Measurements from ENCODE around the gene SKI.

The SKI gene

GRCh38 chr1:2284932-2285331 is 56.8 kb downstream of the SKI start:
- H3K9ac ChIP-seq (ENCODE audit: insufficient read length, low read depth) = no peak overlapping the region
- TF ChIP-seq ZNF274 (IDR thresholded peaks at IDR 0.05; ENCODE audit: low read depth, low read length) (no peak), YY1 (IDR thresholded peaks at IDR 0.05; ENCODE audit: insufficient read depth, insufficient read length) (no peak), SUZ12 (IDR thresholded peaks at IDR 0.05; ENCODE audit: extremely low read depth, insufficient read depth, insufficient read length) (no peak)
- H3K36me3 ChIP-seq (ENCODE audit: insufficient read depth, insufficient read length, low read length) = peaks cover 20% of the 10 kb centered on the region
- DNase-seq (ENCODE audit: low read depth, low spot score) = no peak
- peaks cover 11% of the 10 kb centered on the region for H3K4me1 ChIP-seq (ENCODE audit: insufficient read depth, insufficient read length)
- no peak overlapping the region for H3K4me3 ChIP-seq (ENCODE audit: insufficient read length, low read depth)
- H3K9me3 ChIP-seq (ENCODE audit: insufficient read depth, low read length) = no peaks in the 10 kb centered on the region
- H3K27me3 ChIP-seq (ENCODE audit: insufficient read depth, insufficient read length) = no peaks in the 10 kb centered on the region

DNA sequence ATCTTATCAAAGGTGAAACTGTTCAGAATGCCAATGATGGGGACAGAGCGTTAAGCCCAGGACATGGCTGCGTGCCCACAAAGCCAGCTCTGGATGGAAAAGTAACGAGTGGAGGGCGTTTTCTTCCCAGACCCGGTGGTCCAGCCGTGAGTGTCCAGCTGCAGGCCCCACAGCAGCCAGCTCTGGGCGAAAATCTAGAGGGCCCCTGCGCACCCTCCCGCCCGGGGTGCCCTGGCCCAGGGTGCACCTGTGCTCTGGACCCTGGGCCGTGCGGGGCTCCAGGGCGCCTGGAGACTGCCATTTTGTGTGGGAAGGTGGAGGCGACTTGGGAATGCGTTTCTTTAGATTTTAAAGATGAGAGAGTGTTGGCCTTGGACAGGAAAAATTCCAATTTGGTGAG is 58.8 kb downstream of the SKI start:
- Histone ChIP-seq H3K9ac (ENCODE audit: insufficient read length, low read depth) (no peak overlapping the region), H3K36me3 (ENCODE audit: insufficient read depth, insufficient read length, low read length) (peaks cover 21% of the 10 kb centered on the region), H3K27me3 (ENCODE audit: insufficient read depth, insufficient read length) (no peaks in the 10 kb centered on the region), H3K4me1 (ENCODE audit: insufficient read depth, insufficient read length) (peaks cover 15% of the 10 kb centered on the region), H3K4me3 (ENCODE audit: insufficient read length, low read depth) (no peak overlapping the region), H3K9me3 (ENCODE audit: insufficient read depth, low read length) (no peaks in the 10 kb centered on the region)
- no peak for TF ChIP-seq ZNF274 (IDR thresholded peaks at IDR 0.05; ENCODE audit: low read depth, low read length)
- TF ChIP-seq YY1 (IDR thresholded peaks at IDR 0.05; ENCODE audit: insufficient read depth, insufficient read length) = no peak
- no peak for TF ChIP-seq SUZ12 (IDR thresholded peaks at IDR 0.05; ENCODE audit: extremely low read depth, insufficient read depth, insufficient read length)
- no peak for DNase-seq (ENCODE audit: low read depth, low spot score)

DNA sequence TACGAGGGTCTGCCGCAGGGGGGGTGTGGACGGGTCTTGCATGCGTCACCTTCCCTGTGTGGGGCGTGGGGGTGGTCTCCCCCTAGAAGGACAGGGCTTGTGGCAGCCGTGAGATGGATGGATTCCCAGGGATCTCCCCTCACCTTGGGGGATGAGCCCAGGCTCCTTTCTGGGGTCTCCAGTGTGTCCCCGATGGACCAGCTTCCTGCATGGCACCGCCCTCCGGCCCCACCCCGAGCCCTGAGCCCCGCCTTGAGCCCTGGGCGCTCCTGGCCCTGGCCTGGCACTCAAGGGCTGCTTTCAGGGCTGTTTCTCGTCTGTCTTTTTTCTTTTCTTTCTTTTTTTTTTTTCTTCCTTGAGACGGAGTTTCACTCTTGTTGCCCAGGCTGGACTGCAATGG is 59.5 kb downstream of the SKI start:
- TF ChIP-seq YY1 (IDR thresholded peaks at IDR 0.05; ENCODE audit: insufficient read depth, insufficient read length) (no peak), SUZ12 (IDR thresholded peaks at IDR 0.05; ENCODE audit: extremely low read depth, insufficient read depth, insufficient read length) (no peak)
- Histone ChIP-seq H3K9me3 (ENCODE audit: insufficient read depth, low read length) (no peaks in the 10 kb centered on the region), H3K4me1 (ENCODE audit: insufficient read depth, insufficient read length) (peaks cover 15% of the 10 kb centered on the region), H3K27me3 (ENCODE audit: insufficient read depth, insufficient read length) (no peaks in the 10 kb centered on the region), H3K36me3 (ENCODE audit: insufficient read depth, insufficient read length, low read length) (peaks cover 24% of the 10 kb centered on the region), H3K9ac (ENCODE audit: insufficient read length, low read depth) (no peak overlapping the region), H3K4me3 (ENCODE audit: insufficient read length, low read depth) (no peak overlapping the region)
- DNase-seq (ENCODE audit: low read depth, low spot score) = no peak

- Histone ChIP-seq H3K9me3 (ENCODE audit: insufficient read depth, low read length) (no peaks in the 10 kb centered on the region), H3K9ac (ENCODE audit: insufficient read length, low read depth) (no peak overlapping the region), H3K36me3 (ENCODE audit: insufficient read depth, insufficient read length, low read length) (peaks cover 27% of the 10 kb centered on the region), H3K4me3 (ENCODE audit: insufficient read length, low read depth) (no peak overlapping the region), H3K4me1 (ENCODE audit: insufficient read depth, insufficient read length) (peaks cover 18% of the 10 kb centered on the region), H3K27me3 (ENCODE audit: insufficient read depth, insufficient read length) (no peaks in the 10 kb centered on the region)
- DNase-seq (ENCODE audit: low read depth, low spot score) = no peak
- TF ChIP-seq SUZ12 (IDR thresholded peaks at IDR 0.05; ENCODE audit: extremely low read depth, insufficient read depth, insufficient read length) (no peak), YY1 (IDR thresholded peaks at IDR 0.05; ENCODE audit: insufficient read depth, insufficient read length) (no peak), ZNF274 (IDR thresholded peaks at IDR 0.05; ENCODE audit: low read depth, low read length) (no peak)
Observed at GRCh38 chr1:2288311-2288710, 60.2 kb downstream of the SKI start.

GRCh38 chr1:2288816-2289536 is 60.9 kb downstream of the SKI start:
- Histone ChIP-seq H3K36me3 (ENCODE audit: insufficient read depth, insufficient read length, low read length) (peaks cover 25% of the 10 kb centered on the region), H3K9ac (ENCODE audit: insufficient read length, low read depth) (no peak overlapping the region), H3K4me1 (ENCODE audit: insufficient read depth, insufficient read length) (peaks cover 15% of the 10 kb centered on the region), H3K4me3 (ENCODE audit: insufficient read length, low read depth) (no peak overlapping the region), H3K9me3 (ENCODE audit: insufficient read depth, low read length) (no peaks in the 10 kb centered on the region), H3K27me3 (ENCODE audit: insufficient read depth, insufficient read length) (no peaks in the 10 kb centered on the region)
- TF ChIP-seq YY1 (IDR thresholded peaks at IDR 0.05; ENCODE audit: insufficient read depth, insufficient read length) = no peak
- TF ChIP-seq SUZ12 (IDR thresholded peaks at IDR 0.05; ENCODE audit: extremely low read depth, insufficient read depth, insufficient read length) = no peak
- TF ChIP-seq ZNF274 (IDR thresholded peaks at IDR 0.05; ENCODE audit: low read depth, low read length) = no peak
- no peak for DNase-seq (ENCODE audit: low read depth, low spot score)

DNA sequence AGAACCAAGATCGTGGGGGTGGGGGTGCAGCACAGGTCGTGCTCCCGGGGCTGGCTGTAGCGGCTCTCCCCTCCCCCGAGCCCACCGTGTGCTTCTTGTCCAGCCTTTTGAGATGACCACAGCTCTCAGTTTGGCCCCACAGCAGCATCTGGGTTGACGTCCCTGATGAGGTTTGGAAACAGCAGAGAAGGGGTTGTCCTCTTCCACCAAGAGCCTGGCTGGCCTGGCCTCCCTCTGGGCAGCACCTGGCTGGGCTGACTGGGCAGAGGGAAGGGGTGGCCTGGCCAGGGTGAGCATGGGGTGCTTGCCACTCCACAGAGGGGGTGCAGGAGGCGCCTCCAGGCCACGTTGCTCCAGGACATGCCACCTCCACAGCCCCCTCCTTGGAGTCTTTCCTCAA is 61.5 kb downstream of the SKI start:
- Histone ChIP-seq H3K27me3 (ENCODE audit: insufficient read depth, insufficient read length) (no peaks in the 10 kb centered on the region), H3K4me1 (ENCODE audit: insufficient read depth, insufficient read length) (peaks cover 15% of the 10 kb centered on the region), H3K9ac (ENCODE audit: insufficient read length, low read depth) (no peak overlapping the region), H3K9me3 (ENCODE audit: insufficient read depth, low read length) (no peaks in the 10 kb centered on the region), H3K36me3 (ENCODE audit: insufficient read depth, insufficient read length, low read length) (peaks cover 31% of the 10 kb centered on the region), H3K4me3 (ENCODE audit: insufficient read length, low read depth) (no peak overlapping the region)
- DNase-seq (ENCODE audit: low read depth, low spot score) = no peak
- TF ChIP-seq ZNF274 (IDR thresholded peaks at IDR 0.05; ENCODE audit: low read depth, low read length) (no peak), YY1 (IDR thresholded peaks at IDR 0.05; ENCODE audit: insufficient read depth, insufficient read length) (no peak), SUZ12 (IDR thresholded peaks at IDR 0.05; ENCODE audit: extremely low read depth, insufficient read depth, insufficient read length) (no peak)

DNA sequence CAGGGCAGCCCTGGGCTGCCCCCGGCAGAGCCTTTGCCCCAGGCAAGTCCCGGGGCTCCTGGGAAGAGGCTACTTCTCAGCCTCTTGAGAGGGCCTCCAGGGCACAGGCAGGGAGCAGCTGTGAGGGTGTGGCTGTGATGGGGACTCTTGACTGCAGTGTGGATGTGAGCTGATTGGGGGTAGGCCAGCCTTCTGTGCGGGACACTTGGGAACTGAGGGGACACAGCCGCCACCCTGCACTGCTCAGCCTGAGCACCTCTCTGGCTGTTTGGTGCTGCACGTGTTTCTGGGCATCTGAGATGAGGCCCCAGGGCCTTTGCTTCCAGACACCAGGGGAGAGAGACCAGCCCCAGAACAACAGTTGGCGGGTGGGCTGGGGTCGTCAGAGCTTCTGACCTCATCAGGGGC is 62.1 kb downstream of the SKI start:
- peaks cover 15% of the 10 kb centered on the region for H3K4me1 ChIP-seq (ENCODE audit: insufficient read depth, insufficient read length)
- no peak overlapping the region for H3K9ac ChIP-seq (ENCODE audit: insufficient read length, low read depth)
- no peaks in the 10 kb centered on the region for H3K27me3 ChIP-seq (ENCODE audit: insufficient read depth, insufficient read length)
- H3K4me3 ChIP-seq (ENCODE audit: insufficient read length, low read depth) = no peak overlapping the region
- TF ChIP-seq ZNF274 (IDR thresholded peaks at IDR 0.05; ENCODE audit: low read depth, low read length) = no peak
- no peak for TF ChIP-seq YY1 (IDR thresholded peaks at IDR 0.05; ENCODE audit: insufficient read depth, insufficient read length)
- TF ChIP-seq SUZ12 (IDR thresholded peaks at IDR 0.05; ENCODE audit: extremely low read depth, insufficient read depth, insufficient read length) = no peak
- peaks cover 36% of the 10 kb centered on the region for H3K36me3 ChIP-seq (ENCODE audit: insufficient read depth, insufficient read length, low read length)
- no peak for DNase-seq (ENCODE audit: low read depth, low spot score)
- no peaks in the 10 kb centered on the region for H3K9me3 ChIP-seq (ENCODE audit: insufficient read depth, low read length)
